Breast epithelium (tissue), 4 donors: ENCODE data around the gene SREK1IP1. TPM values are rescaled to one million over a fixed set of nuclear protein-coding genes. Genes with fewer than 3 reads are reported as not detected.

Source experiments
- DNase-seq, 2 donors: peaks; one replicate each; pipeline ENCODE4 v3.0.0-alpha.2; 2019; ENCODE audit warnings: low spot score in 2 of 2
- H3K27ac ChIP-seq, 2 donors: fragments of 200-600 bp; sonication (generic) in 1 of 2; one replicate each; pipeline ENCODE4 v1.5.1; 2016 to 2019; ENCODE audit warnings: mild to moderate bottlenecking in 1 of 2
- H3K27me3 ChIP-seq, 2 donors: fragments of 200-600 bp; sonication (generic) in 1 of 2; one replicate each; pipeline versions ENCODE4 v1.5.1 to v1.6.0; 2017 to 2019; ENCODE audit warnings: control low read depth in 1 of 2, mild to moderate bottlenecking in 1 of 2
- H3K36me3 ChIP-seq: fragments of 200-600 bp; one replicate; pipeline ENCODE4 v1.5.1; 2019
- H3K4me1 ChIP-seq, 2 donors: fragments of 200-600 bp; sonication (generic); one replicate each; pipeline ENCODE4 v1.5.1; 2016 to 2019; ENCODE audit warnings: control low read depth in 1 of 2
- H3K4me3 ChIP-seq, 3 donors: fragments of 200-600 bp; sonication (generic); 1 replicate in 2 of 3; 2 replicates in 1 of 3; pipeline ENCODE4 v1.5.1; 2016 to 2019; ENCODE audit warnings: mild to moderate bottlenecking in 3 of 3, moderate library complexity in 2 of 3
- H3K9me3 ChIP-seq, 2 donors: fragments of 200-600 bp; sonication (generic) in 1 of 2; one replicate each; pipeline ENCODE4 v1.5.1; 2016 to 2019; ENCODE audit warnings: control low read depth in 1 of 2
- POLR2A ChIP-seq: fragments of 450-650 bp; IDR thresholded peaks from one replicate; pipeline ENCODE4 v1.6.1; 2016; ENCODE audit warnings: antibody characterized with exemption, mild to moderate bottlenecking, moderate library complexity
- POLR2AphosphoS5 ChIP-seq, 3 donors: sonication (generic); formaldehyde crosslinking; IDR thresholded peaks; one replicate each; pipeline ENCODE4 v1.6.1; 2017; ENCODE audit warnings: antibody characterized with exemption in 3 of 3
- intact Hi-C: fragments of 100-400 bp; cut with DNase I; formaldehyde crosslinking; loops from one replicate; pipeline ENCODE4 v1.15.1; 2023; ENCODE audit warnings: low total_unique reads
- total RNA-seq, 3 donors: library from RNA; depleted of rRNA; stranded (reverse); fragments of >200 nt; gene quantifications; one replicate each; pipeline ENCODE4 v1.1.0, GENCODE V29; 2016
- TF ChIP-seq, protein P1 (sequence below), 3 donors: fragments of 450-650 bp; IDR thresholded peaks; one replicate each; pipeline ENCODE4 v1.5.1; 2016 to 2017; ENCODE audit warnings: antibody characterized with exemption in 3 of 3, mild to moderate bottlenecking in 3 of 3, moderate library complexity in 3 of 3

Gene SREK1IP1
- total RNA-seq, 3 donors from 2014 or later: 6.6 to 13.0 (median 8.9) TPM

GRCh38 chr5:64678374-64678773 is 90.1 kb downstream of the SREK1IP1 start:
- no peaks in the 10 kb centered on the region for H3K9me3 ChIP-seq
- no peak overlapping the region for H3K27ac ChIP-seq
- no peaks in the 10 kb centered on the region for H3K4me1 ChIP-seq
- intact Hi-C loops: no loop called here
- H3K27me3 ChIP-seq: no peaks in the 10 kb centered on the region
- DNase-seq: no peak
- no peaks in the 10 kb centered on the region for H3K36me3 ChIP-seq
- H3K4me3 ChIP-seq: no peak overlapping the region
- no peak for TF ChIP-seq POLR2A
- TF ChIP-seq POLR2AphosphoS5 (IDR thresholded peaks at IDR 0.05): no peak
- TF ChIP-seq, protein P1, sequence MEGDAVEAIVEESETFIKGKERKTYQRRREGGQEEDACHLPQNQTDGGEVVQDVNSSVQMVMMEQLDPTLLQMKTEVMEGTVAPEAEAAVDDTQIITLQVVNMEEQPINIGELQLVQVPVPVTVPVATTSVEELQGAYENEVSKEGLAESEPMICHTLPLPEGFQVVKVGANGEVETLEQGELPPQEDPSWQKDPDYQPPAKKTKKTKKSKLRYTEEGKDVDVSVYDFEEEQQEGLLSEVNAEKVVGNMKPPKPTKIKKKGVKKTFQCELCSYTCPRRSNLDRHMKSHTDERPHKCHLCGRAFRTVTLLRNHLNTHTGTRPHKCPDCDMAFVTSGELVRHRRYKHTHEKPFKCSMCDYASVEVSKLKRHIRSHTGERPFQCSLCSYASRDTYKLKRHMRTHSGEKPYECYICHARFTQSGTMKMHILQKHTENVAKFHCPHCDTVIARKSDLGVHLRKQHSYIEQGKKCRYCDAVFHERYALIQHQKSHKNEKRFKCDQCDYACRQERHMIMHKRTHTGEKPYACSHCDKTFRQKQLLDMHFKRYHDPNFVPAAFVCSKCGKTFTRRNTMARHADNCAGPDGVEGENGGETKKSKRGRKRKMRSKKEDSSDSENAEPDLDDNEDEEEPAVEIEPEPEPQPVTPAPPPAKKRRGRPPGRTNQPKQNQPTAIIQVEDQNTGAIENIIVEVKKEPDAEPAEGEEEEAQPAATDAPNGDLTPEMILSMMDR (IDR thresholded peaks at IDR 0.05): no peak

DNA sequence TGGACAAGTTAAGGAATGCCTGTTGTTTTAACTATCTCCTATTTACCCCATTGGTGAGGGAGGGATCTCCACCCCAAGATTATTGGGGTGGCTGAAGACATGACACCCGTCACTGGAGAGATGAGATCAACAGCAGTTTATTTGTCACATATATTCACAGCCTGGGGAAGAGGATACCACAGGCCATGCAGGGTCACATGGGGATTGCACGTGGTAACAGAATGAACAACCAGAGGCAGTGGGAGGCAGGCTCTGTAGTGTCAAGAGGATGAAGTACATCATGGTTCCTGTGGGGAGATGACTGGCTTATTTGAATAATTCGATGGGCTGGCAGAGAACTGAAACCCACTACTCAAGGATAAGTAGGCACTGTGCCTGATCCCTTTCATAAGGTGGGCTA is 96.8 kb downstream of the SREK1IP1 start:
- no peak overlapping the region for H3K4me3 ChIP-seq
- DNase-seq: no peak
- no peaks in the 10 kb centered on the region for H3K9me3 ChIP-seq
- no peaks in the 10 kb centered on the region for H3K36me3 ChIP-seq
- intact Hi-C loops: no loop called here
- no peaks in the 10 kb centered on the region for H3K4me1 ChIP-seq
- no peaks in the 10 kb centered on the region for H3K27me3 ChIP-seq
- TF ChIP-seq POLR2AphosphoS5 (IDR thresholded peaks at IDR 0.05) (no peak), POLR2A (no peak)
- TF ChIP-seq, protein P1 (IDR thresholded peaks at IDR 0.05): no peak
- H3K27ac ChIP-seq: no peak overlapping the region

DNA sequence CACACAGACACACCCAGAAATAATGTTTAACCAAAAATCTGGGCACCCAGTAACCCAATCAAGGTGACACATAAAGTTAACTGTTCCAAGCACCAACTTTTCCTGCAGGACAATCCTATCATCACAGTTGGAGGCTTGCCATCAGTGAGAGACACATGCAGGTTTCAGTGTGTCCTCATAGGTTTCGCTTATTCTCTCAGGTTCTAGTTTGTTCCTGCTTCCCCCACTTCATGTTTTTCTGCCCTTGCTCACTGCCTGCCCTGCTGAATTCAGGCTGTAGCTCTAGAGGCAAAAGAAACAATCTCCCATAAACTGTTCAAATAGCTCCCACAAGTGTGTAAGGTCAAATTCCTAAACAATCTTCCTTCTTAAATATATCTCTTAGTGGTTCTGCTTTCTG is 98.2 kb downstream of the SREK1IP1 start:
- TF ChIP-seq, protein P1 (IDR thresholded peaks at IDR 0.05): no peak
- TF ChIP-seq POLR2A (no peak), POLR2AphosphoS5 (IDR thresholded peaks at IDR 0.05) (no peak)
- Histone ChIP-seq H3K36me3 (no peaks in the 10 kb centered on the region), H3K4me1 (no peaks in the 10 kb centered on the region)

More for the DNA sequence above, 98.2 kb downstream of the SREK1IP1 start:
- no peaks in the 10 kb centered on the region for H3K27me3 ChIP-seq
- intact Hi-C loops: no loop called here
- H3K9me3 ChIP-seq: no peaks in the 10 kb centered on the region
- DNase-seq: no peak
- H3K27ac ChIP-seq: no peak overlapping the region
- no peak overlapping the region for H3K4me3 ChIP-seq

Other genes starting within 250 kb of the SREK1IP1 start
- gene SHISAL2B, start 78.2 kb downstream of the SREK1IP1 start, total RNA-seq: not detected
- gene CWC27, start 239 bp upstream of the SREK1IP1 start, total RNA-seq: 10 to 100 TPM; 10.6 to 19.9 (median 18.0) TPM